GM21619 (cell line): ENCODE measurements around the gene HELQ.
"Not testable (repeated sequence)": the region's sequence is repeated elsewhere in the genome, so short reads cannot be mapped to it uniquely, and the experiment has no call there.

ENCODE experiments used
- ATAC-seq: cut with Tn5 transposase; IDR thresholded peaks from one replicate; pipeline ENCODE4 v1.9.1; 2021; ENCODE audit not compliant: unreplicated experiment

Gene HELQ

DNA sequence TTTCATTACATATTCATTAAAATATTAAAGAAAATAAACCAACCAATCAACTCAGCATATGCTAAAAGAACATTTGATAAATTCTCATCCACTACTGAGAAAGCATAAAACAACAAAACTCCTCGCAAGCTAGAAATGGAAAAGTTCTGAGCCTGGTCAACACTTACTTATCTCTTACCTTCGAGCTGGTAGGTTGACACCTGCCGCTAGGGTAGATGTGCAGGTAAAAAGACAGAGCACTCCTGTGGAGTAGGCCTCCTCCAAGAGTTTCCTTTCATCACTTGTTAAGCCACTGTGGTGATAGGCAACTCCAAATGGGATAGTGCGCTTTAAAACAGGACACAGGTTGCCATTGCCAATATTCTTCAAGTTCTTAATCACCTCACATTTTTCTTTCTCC, 18.9 kb downstream of the HELQ start:
- ATAC-seq, result no peak

DNA sequence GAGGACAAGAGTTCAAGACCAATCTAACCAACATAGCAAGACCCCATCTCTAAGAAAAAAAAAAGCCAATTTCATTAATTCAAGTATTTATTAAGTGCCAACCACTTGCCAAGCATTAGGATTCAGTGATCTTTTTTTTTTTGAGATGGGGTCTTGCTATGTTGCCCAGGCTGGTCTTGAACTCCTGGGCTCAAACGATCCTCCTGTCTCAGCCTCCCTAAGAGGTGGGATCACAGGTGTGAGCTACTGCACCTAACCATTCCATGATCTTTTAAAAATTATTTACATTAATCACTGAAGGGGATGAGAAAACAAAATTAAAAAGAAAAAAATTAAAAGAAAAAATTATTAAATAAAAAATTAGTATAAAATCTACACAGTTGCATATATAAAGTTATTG, 24.4 kb downstream of the HELQ start:
- no peak for ATAC-seq

DNA sequence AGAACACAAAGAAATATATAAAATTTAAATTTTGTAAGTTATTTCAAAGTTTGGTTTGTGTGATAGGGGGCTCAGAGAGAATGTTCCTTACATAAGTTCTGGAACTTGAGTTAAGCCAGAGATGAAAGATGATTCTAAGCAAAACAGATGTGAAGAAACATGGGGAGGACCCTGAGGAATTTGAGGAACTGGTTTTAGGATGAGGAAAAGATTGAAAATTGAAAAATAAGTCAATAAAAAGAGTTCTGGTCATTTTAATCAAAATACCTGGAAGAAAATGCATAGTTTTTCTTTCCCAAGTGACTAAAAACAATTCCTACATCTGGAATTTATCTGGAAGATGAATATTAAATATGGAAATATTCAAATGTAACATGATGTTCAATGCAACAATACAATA, 37.4 kb downstream of the HELQ start:
- no peak for ATAC-seq

DNA sequence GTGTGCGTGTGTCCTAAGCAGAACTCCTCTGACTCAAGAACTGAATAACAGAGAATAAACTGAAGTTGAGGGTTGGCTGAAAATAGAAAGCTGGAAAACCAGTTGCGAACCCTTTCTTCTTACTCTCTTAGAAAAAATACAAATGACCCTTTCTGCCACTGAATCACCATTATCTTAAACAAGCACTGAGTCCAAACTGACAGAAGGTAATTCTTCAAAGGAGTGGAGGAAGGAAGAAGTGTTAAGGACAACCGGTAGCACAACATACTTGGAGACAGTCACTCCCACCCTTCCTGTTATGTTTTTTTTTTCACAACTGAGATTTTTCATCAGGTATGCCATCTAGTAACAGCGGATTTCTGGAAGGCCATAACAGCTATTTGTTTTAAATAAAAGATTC, 38.1 kb downstream of the HELQ start:
- no peak for ATAC-seq

DNA sequence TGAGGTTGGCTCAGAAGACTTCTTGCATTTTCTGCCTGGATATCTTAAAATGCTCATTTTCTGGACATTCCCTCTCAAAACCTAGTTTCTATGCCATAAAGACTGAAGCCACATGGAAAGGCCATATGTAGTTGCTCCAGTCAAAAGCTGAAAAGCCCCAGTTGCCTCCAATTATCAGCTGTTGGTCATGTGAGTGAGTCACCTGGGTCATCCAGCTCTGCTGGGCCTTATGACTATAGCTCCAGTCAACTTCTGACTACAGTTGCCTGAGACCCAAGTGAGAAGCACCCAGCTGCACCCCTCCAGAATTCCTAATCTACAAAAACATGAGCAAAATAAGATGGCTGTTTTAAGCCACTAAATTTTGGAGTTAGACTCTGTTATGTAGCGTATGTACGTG, 41.9 kb downstream of the HELQ start:
- ATAC-seq, result no peak

DNA sequence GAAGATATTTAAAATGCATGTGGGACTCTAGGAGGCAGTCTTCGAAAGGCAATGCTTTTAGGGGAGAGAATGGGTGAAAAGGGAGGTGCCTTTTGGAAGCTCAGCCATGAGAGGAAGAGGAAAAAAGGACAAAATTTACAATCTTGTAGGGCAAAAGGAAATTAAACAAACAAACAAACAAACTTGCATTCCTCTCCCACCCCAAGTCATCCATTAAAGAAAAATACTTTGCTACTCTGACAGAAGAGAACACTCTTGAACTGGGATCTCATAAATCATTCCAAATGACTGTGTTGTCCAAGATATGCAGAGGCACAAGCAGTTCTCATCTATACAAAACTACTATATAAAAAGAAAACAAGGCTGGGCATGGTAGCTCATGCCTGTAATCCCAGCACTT, 46.7 kb downstream of the HELQ start:
- ATAC-seq, result no peak

DNA sequence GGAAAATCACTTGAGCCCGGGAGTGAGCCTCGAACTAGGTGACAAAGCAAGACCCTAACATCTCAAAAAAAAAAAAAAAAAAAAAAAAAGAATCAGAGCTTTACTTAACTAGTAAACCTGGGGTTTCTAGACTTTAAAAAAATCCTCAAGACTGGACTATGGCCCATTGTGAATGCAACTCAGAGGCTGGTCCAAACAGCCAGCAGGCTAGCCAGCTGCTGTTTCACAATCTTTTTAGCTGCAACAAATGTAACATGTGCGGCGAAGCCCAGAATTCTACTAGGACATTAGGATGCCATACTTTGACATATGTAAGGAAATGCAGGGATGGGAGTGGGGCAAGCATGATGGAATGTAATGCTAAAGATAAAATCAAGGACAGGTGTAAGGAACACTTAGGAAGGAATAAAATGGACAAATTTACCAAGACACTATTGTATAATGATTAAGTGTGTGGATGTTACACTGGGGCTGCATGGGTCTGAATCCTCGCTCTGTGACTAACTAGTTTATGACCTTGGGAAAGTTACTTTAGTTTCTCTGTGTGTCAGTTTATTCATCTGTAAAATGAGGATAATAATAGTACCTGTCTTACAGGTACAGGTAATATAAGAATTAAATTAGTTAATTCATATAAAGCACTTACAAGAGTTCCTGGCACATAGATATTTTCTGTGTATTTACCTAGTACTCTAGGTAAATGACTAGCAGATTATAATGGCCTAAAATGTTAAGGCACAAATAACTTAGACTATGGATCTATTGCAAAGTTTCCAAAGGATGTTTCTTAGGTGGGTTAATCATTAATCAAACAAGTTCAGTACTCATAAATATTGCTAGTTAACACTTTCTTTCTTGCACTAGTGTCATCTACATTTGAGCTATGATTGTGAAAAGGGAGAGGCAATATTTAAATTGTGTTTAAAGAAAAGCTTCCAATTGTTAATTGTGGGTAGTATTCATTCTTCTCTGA, 49.5 kb downstream of the HELQ start:
- ATAC-seq, result no peak

DNA sequence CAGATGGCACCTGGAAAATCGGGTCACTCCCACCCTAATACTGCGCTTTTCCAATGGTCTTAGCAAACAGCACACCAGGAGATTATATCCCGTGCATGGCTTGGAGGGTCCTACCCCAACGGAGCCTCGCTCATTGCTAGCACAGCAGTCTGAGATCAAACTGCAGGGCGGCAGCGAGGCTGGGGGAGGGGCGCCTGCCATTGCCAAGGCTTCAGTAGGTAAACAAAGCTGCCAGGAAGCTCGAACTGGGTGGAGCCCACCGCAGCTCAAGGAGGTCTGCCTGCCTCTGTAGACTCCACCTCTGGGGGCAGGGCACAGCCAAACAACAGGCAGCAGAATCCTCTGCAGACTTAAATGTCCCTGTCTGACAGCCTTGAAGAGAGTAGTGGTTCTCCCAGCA, 57.5 kb downstream of the HELQ start:
- ATAC-seq, result not testable (repeated sequence)

DNA sequence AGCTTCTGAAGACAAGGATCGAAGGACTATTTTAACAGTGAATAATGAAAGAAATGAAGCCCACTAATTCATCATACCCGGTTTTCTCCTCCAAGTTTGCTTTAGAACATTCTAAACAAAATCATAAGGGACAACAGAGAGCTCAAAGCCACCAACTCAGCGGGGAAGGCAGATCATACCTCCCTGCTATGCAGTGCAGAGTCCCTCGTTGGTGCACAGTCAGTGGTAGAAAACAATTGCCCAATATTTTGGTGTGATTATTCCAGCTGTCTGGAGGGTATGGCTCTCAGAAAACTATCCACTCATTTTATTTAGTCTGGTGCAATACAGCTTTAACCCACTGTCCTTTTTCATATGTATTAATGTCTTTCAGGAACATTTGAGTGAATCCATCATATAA, 61.7 kb downstream of the HELQ start:
- no peak for ATAC-seq

DNA sequence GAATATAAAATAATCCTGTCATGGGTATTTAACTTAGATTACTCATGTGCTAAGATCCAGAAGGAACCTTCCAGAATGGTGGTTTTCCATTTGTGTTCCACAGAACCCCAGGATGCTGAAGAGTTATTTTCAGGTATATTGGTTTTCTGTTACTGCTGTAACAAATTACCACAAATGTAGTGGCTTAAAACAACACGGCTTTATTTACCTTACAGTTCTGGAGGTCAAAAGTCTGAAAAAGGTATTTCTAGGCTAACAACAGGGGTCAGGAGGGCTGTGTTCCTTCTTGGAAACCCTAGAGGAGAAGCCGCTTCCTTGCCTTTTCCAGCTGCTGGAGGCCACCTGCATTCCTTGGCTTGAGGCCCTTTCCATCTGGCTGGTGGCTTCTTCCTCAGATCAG, 63.1 kb downstream of the HELQ start:
- ATAC-seq, result no peak

DNA sequence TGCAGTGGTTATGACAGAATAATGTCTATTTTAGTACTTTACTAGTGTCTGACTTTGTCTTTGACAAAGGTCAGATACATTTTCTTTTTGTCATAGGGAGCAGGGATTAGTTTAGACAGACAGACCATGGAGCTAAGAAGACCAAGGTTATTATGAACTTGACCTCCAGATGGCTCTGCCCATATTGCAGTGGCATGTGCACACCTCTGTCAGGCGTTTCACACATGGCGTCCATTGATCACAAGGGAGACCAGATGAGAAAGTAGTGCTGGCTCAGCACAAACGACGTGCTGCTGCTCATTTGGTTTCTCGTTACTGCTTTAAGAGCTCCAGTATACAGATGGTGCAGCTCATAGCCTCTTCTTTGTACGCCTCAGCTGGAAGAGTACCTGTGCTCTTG, 64.7 kb downstream of the HELQ start:
- ATAC-seq, result no peak

DNA sequence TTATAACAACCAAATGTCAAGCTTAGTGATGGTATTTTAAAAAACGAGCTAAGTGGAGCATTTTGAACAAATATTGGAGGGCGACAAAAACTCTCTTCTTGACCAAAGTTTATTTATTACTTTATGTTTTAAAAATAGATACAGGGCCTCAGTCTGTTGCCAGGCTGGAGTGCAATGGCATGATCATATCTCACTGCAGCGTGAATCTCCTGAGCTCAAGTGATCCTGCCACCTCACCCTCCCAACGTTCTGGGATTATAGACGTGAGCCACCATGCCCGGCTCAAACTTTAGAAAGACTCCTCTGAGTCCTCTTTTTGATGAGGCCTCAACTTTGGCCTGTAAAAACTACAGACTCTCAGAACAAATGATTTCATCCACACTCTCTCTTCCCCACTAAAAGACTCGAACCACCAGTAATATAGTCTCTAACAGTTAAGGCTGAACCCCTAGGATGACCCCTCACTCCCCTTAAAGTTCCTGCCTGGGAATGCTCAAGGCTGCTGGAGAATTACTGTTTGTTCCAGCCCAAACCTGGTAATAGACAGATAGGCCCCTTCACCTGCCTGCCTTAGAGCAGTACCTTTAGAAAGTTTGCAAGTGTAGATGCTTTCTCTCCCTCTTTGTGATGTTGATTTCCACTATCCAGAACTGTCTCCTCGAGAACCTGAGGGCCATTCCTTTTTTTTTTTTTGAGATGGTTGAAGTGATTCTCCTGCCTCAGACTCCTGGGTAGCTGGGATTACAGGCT, 65.7 kb downstream of the HELQ start:
- no peak for ATAC-seq

DNA sequence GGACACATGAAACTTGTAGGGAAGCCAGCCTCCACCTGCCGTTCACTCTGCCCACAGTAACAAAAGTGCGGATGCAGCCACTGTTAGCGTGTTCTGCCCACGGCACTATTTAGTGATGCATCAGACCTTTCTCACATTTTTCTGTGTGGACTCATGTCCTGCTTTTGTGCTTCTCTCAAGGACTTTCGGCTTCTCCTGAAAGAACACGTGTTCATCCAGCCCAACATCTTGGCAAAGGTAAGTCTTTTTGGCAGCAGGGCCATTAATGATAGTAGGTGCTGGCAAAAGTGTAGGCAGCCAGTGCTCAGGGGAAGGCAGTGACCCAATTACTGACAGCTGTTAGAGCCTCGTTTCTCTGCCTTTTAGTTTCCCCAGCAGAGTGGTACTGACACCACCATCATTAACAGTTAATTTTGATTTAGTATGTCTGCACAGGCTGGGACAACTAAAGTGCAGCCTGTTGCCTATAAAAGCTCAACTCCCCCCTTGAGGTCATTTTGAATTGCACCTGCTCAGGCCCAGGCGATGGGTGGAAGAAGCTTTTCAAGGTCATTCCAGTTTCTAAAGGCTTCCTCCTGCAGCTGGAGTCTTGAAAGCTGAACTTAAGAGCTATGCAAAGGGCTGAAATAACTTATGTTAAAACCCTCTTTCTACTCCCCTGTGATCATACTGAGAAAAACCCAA, 66.4 kb downstream of the HELQ start:
- no peak for ATAC-seq

DNA sequence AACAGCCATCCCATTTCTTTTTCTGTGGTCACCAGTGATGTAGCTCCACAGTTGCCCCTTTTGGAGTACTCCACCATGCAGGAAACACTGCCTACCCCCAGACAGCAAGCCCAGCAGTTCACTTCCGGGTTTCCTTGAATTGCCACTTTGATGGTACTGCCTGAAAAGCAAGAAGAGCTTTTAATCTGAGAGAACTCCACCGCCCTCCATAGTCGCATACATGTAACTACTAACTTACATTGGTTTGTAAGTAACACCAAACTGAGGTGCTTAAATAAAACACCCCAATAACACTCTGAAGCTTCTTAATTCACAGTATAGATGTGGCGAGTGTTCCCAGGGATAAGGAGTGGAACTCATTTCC, 67.3 kb downstream of the HELQ start:
- ATAC-seq, result no peak

DNA sequence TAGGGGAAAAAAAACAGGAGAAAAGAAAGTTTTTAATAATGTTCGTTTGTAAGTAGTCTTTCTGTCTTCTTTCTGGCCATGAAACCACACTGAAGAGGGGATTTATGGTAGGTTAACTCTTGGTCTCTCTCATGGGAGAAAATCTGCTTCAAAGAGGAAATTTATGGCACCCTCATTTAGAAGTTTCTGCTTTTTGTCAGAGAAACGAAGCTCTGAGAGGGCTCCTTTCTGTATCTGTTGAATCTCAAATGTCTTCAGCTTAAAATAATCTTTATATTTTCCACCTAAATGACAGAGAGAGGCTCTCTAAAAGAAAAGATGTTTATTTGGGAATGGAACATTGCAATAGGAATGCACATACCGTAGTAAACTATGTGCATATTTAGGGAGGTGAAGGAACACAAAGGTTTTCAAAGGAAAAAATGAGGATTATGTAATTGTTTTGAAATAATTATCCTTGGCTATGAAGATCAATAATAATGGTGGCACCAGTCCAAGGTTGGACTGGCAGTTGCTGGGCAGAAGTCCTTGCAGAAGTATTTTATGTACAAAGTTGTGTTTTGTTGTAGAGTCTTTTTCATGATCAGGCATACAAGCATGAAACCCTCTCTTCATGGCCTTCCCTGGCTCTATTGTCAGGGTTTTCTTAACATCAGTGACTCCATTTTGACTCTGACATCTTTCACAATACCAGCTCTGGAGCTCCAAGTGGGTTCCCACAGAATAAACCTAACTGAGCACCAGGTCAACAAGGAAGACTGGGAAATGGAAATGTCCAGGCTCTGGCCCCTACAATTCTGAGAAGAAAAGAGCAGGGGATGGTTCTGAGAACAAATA, 67.9 kb downstream of the HELQ start:
- no peak for ATAC-seq

DNA sequence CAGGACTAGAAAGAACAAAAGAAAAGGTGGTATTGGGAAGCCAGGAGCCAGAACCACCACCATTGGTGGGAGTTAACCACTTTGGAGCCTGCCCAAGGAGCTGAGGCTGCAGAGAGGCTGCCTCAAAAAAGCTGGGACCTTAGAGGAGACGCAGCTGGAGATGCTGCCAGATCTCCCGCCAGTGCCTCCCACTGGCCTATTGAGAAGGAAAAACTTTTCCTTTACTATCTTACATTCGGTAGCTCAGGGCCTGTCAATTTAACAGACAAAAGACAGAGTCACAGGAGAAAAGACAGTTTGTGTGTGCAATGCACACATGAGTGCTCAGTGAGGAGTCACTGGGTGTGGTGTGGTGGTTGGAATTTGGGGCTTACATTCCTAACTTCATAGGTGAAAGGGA, 68.6 kb downstream of the HELQ start:
- no peak for ATAC-seq

DNA sequence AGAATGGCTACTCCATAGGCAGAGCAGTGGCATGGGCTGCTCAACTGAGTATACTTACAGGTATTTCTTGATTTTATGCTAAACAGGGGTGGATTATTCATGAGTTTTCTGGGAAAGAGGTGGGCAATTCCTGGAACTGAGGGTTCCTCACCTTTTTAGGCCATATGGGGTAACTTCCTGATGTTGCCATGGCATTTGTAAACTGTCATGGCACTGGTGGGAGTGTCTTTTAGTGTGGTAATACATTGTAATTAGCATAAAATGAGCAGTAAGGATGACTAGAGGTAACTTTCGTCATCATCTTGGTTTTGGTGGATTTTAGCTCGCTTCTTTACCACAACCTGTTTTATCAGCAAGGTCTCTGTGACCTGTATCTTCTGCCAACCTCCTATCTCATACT, 72.8 kb downstream of the HELQ start:
- ATAC-seq, result no peak

DNA sequence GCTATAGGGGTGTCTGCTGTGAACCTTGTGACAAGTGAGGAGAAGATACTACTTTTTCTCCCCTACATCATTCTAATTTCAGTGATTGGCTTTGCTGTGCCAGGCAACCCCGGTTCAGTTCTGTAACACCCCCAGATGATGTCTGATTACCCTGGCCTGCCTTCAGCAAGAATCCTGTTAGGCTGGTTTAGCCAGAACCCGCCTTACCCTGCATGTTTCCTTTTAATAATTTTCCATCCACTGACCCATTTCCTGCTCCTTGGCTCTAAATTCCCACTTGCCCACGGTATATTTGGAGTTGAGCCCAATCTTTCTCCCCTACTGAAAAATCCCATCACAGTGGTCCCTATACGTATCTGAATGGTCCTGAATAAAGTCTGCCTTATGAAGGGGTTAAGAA, 74.5 kb downstream of the HELQ start:
- ATAC-seq, result no peak

DNA sequence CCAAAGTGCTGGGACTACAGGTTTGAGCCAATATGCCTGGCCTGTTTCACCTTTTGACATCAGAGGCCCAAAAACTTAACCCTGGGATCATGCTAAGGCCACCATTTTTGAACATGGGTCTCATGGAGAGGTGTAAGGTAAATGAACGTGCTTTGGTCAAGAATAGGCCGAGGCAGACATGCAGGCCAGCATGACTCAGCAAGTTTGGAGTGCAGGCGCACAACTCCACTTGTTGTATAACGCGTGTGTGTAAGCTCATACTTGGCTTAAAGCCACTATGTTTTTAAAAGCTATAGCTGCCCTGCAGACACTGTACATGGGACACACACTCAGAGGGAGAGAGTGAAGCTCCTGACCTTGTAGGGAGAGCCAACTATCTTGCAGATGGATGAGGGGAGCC, 77.2 kb downstream of the HELQ start:
- ATAC-seq, result no peak

DNA sequence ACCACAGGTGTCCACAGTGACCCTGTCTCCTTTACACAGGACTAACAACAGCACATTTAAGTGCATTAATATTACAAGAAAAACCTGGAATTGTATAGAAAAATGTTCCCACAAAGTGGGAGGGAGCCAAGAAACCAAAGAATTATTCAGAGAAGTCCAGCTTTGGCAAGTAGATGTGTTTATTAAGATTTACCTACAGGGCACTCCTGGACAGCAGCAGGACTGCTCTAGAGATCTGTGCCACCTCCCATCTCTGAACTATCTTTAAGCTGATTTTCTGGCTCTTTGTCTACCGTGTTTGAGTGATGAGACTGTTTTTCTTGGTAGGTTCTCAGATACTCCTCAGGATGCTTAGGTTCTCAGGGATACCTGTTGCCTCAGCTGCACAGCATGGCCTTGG, 82.7 kb downstream of the HELQ start:
- ATAC-seq, result no peak

DNA sequence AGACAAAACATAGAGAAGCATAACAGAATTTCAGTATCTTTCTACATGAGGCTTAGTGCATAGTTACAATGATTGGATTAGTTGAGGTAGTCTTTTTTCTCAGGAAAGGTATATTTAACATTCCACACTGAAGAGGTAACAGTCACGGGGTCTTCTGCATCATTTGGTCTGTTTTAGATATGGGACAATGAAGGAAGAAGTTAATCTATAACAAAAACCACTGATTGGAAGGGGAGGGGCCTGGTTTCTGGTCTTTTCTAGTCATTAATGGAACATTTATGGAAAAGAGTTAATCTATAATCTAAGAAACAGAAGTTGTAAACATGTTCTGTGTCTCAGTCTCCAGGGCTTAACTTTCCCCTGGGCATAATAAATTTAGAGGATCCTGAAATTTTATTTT, 83.7 kb downstream of the HELQ start:
- no peak for ATAC-seq
